ENCODE results near the gene GHRH.

DNA sequence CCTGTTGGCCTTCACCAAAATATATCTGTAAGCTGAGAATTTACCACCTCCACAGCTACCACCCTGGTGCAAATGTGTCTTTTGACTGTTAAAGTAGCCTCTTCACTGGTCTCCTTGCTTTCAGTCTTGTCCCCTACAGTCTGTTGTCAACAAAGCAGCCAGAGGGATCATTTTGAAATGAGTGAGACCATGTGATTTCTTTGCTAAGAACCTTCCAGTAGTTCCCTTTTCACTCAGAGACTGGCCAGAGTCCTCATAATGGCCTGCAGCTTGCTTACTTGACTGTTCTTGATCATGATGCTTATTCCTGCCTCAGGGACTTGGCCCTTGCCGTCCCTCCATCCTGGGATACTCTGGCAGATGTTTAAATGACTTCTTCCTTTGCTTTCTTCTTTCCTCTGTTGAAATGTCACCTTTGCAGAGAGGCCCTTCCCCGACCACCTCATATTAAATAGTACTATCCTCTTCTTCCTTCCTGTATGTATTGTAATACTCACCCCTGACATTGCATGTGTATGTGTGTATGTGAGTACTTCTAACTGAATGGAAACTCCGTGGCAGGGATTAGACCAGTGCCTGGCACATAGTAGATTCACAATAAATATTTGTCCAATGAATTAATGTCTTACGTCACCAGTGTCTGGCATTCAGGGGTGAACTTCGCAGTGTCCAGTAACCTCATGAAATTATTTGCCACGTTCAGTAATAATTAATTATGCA lies 32.8 kb upstream of the GHRH start:
- TF ChIP-seq, protein P1, sequence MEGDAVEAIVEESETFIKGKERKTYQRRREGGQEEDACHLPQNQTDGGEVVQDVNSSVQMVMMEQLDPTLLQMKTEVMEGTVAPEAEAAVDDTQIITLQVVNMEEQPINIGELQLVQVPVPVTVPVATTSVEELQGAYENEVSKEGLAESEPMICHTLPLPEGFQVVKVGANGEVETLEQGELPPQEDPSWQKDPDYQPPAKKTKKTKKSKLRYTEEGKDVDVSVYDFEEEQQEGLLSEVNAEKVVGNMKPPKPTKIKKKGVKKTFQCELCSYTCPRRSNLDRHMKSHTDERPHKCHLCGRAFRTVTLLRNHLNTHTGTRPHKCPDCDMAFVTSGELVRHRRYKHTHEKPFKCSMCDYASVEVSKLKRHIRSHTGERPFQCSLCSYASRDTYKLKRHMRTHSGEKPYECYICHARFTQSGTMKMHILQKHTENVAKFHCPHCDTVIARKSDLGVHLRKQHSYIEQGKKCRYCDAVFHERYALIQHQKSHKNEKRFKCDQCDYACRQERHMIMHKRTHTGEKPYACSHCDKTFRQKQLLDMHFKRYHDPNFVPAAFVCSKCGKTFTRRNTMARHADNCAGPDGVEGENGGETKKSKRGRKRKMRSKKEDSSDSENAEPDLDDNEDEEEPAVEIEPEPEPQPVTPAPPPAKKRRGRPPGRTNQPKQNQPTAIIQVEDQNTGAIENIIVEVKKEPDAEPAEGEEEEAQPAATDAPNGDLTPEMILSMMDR (IDR thresholded peaks at IDR 0.05; ENCODE audit: low read depth, low read length): no peak
- TF ChIP-seq MAX (IDR thresholded peaks at IDR 0.05; ENCODE audit: low read depth, low read length) (peak; percentile 53), POLR2A (IDR thresholded peaks at IDR 0.05; ENCODE audit: extremely low read depth, insufficient read length) (no peak)
